Keratinocyte (primary cell): Measurements from ENCODE around the gene CDC42SE1.
A peak's percentile ranks its signal among the peaks of the same experiment; 100 is the strongest.

Source experiments
- CTCF ChIP-seq, 3 experiments: IDR thresholded peaks in 1 of 3; conservative IDR thresholded peaks in 1 of 3; optimal IDR thresholded peaks in 1 of 3; 2 replicates in 2 of 3; 3 replicates in 1 of 3; pipeline versions ENCODE3 to v1.5.1; 2011; ENCODE audit warnings: low read length in 3 of 3, mild to moderate bottlenecking in 3 of 3, moderate library complexity in 2 of 3, control low read depth in 1 of 3, inconsistent platforms in 1 of 3; ENCODE audit not compliant: insufficient read depth in 2 of 3; ENCODE audit errors: extremely low read depth in 1 of 3
- EZH2 ChIP-seq: IDR thresholded peaks from one replicate; pipeline ENCODE4 v1.6.1; 2012; ENCODE audit warnings: inconsistent platforms, mild to moderate bottlenecking, low read length, moderate library complexity

- peak; percentile 68 to 92 (median 91) for TF ChIP-seq CTCF (optimal IDR thresholded peaks at IDR 0.05 in 1 of 3, IDR thresholded peaks at IDR 0.05 in 1 of 3, conservative IDR thresholded peaks at IDR 0.05 in 1 of 3; ENCODE audit: extremely low read depth in 1 of 3, insufficient read depth in 2 of 3, low read length in 3 of 3)
- no peak for TF ChIP-seq EZH2
Measured at GRCh38 chr1:151059109-151060006, at the start of gene CDC42SE1.
